Astrocyte of the spinal cord (primary cell): ENCODE results near the gene ZNF576.
"Not testable (repeated sequence)": the region's sequence is repeated elsewhere in the genome, so short reads cannot be mapped to it uniquely, and the experiment has no call there.

Experiments
- DNase-seq: peaks from one replicate; pipeline ENCODE4 v3.0.0; 2011; ENCODE audit warnings: low read depth, low spot score
- H3K4me3 ChIP-seq: 2 replicates; pipeline ENCODE4 v1.5.1; 2011; ENCODE audit warnings: low read depth, mild to moderate bottlenecking, low read length, moderate library complexity
- in situ Hi-C: cut with HindIII; loops from 2 replicates; pipeline ENCODE4 v1.10.0; 2017; ENCODE audit warnings: low sequenced_read_pairs
- TF ChIP-seq, protein P1 (sequence below): IDR thresholded peaks from 2 replicates; pipeline ENCODE4 v1.5.1; 2012; ENCODE audit warnings: low read depth, mild to moderate bottlenecking, low read length, inconsistent platforms

ZNF576 gene

GRCh38 chr19:43586346-43586745 lies 10.0 kb upstream of the ZNF576 start:
- TF ChIP-seq, protein P1, sequence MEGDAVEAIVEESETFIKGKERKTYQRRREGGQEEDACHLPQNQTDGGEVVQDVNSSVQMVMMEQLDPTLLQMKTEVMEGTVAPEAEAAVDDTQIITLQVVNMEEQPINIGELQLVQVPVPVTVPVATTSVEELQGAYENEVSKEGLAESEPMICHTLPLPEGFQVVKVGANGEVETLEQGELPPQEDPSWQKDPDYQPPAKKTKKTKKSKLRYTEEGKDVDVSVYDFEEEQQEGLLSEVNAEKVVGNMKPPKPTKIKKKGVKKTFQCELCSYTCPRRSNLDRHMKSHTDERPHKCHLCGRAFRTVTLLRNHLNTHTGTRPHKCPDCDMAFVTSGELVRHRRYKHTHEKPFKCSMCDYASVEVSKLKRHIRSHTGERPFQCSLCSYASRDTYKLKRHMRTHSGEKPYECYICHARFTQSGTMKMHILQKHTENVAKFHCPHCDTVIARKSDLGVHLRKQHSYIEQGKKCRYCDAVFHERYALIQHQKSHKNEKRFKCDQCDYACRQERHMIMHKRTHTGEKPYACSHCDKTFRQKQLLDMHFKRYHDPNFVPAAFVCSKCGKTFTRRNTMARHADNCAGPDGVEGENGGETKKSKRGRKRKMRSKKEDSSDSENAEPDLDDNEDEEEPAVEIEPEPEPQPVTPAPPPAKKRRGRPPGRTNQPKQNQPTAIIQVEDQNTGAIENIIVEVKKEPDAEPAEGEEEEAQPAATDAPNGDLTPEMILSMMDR = no peak
- DNase-seq = no peak
- H3K4me3 ChIP-seq = no peak overlapping the region
- in situ Hi-C loops = no loop called here

DNA sequence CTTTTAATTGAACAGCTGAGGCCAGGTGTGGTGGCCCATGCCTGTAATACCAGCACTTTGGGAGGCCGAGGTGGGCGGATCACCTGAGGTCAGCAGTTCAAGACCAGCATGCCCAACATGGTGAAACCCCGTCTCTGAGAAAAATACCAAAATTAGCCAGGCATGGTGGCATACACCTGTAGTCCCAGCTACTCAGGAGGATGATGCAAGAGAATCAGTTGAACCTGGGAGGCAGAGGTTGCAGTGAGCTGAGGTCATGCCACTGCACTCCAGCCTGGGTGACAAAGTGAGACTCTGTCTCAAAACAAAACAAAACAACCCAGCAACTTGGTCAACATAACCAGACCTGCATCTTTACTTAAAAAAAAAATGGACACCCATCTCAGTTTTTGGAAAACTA lies 9.4 kb upstream of the ZNF576 start:
- in situ Hi-C loops, DNase-seq, H3K4me3 ChIP-seq: not testable (repeated sequence)

DNA sequence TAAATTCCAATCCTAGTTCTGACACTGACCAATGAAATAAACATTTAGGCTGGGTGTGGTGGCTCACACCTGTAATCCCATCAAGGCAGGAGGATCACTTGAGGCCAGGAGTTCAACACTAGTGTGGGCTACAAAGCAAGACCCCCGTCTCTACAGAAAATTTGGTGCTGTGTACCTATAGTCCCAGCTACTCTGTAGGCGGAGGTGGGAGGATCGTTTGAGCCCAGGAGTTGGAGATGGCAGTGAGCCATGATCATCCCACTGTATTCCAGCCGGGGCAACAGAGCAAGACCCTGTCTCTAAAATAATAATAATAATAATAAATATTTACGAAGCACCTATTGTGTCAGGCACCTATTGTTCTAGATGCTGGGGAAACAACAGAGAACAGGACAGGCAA lies 7.1 kb upstream of the ZNF576 start:
- DNase-seq = no peak
- H3K4me3 ChIP-seq = no peak overlapping the region
- in situ Hi-C loops = no loop called here
- TF ChIP-seq, protein P1 = no peak

DNA sequence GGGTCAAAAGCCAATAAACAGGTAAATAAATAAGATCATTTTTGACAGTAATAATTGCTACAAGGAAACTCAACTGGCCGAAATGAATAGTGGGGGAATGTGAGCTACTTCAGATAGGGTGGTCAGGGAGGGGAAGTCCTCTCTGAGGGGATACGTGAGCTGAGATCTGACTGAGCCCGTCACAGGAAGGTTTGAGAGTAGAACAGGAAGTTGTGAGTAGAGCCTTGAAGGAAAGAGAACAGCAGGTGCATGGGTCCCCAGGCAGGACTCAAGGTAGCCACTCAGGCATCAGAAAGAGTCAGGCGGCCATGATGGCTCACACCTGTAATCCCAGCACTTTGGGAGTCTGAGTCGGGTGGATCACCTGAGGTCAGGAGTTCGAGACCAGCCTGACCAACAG lies 6.7 kb upstream of the ZNF576 start:
- TF ChIP-seq, protein P1 = no peak
- no peak overlapping the region for H3K4me3 ChIP-seq
- in situ Hi-C loops = no loop called here
- no peak for DNase-seq

DNA sequence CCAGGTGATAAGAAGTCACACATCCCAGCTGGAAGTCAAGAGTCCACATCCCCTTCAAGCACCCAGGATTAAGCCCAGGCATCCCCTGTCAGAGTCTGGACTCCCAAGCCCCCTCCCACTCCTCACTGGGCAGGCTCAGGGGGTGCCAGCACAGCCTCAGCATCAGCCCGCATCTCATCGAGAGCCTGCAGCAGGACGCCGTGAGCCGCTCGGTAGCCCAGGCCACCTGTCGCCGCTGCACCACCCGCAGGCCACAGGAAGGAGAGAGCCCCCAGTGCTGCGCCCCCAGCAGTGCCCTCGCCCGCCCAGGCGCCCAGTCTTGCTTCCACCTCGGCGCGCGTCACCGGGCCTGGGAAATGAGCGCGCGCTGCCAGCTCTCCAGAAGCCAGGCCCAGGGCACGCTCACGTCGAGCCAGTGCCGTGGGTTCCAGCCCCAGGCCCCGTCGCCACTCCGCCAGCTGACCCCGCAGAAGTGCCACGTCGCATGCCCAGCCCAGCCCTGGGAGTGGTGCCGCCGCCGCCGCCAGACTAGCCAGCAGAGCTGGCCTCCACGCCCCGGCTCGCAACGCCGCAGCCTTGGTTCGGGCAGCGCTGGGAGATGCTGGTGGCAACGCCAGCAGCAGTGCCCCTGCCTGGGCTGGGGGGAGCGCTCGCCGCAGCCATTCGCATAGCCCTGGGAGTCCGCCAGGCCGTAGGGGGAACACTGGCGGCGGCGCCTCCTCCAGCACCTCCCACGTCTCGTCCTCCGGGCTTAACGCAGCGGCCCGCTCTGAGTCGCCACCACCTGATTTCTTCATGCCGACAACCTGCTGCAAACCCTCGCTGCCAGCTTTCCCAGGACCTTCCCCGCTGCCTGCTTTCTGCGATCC lies 4.3 kb upstream of the ZNF576 start:
- TF ChIP-seq, protein P1 = no peak
- in situ Hi-C loops = no loop called here
- no peak for DNase-seq
- no peak overlapping the region for H3K4me3 ChIP-seq

DNA sequence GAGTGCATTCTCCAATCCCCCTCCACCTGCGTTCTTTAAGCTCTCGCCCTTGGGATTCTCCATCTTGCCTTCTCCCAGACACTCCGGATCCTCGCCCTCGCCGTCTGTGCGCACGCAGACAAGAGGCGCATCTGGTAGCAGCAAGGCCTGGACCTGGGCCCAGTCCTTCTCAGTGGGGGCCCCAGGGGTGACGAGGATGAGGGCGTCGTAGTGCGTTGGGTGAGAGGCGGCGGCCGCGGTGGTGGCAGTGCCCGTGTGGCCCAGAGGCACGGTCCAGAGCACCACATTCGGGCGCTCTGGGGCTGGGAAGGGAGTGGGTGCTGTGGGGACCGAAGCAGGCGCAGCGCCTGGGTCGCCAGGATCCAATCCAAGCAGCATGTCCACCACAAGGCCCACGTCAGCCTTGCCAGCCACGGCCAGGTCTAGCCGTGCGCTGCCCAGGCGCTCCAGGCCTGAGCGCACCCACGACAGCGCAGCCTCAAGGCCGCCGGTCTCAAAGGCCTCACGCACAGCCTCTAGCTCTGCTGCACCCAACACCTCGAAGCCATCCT lies 3.5 kb upstream of the ZNF576 start:
- TF ChIP-seq, protein P1 = no peak
- no peak overlapping the region for H3K4me3 ChIP-seq
- DNase-seq = no peak
- in situ Hi-C loops = no loop called here

DNA sequence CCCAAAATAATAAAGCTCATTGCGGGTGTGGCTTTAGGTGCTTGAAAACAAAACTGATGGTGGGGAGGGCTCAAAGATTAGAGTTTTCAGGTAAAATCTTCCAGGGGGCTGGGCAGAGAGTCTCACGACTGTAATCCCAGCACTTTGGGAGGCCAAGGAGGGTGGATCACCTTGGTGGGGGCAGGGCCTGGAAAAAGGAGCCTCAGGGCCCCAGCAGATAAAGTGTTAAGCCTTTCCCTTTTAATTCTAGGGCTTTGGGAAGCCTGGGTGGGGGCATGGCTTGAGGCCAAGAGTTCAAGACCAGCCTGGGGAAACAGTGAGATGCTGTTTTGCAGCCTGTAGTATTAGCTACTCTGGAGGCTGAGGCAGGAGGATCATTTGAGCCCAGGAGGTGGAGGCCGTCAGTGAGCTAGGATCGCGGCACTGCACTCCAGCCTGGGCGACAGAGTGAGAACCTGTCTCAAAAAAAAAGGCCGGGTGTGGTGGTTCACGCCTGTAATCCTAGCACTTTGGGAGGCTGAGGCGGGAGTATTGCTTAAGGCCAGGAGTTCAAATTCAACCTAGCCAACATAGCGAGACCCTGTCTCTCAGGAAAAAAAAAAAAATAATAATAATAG lies 2.2 kb upstream of the ZNF576 start:
- H3K4me3 ChIP-seq = peak overlapping the region; percentile 65
- in situ Hi-C loops = no loop called here
- DNase-seq = no peak
- TF ChIP-seq, protein P1 = no peak
